AG08395 (cell line): Measurements from ENCODE around the gene MEF2D.

Source experiments
- DNase-seq: peaks from one replicate; pipeline ENCODE4 v3.0.0; 2012; ENCODE audit warnings: mixed read lengths, low spot score

The MEF2D gene

GRCh38 chr1:156524481-156524869 is 23.9 kb upstream of the MEF2D start:
- no peak for DNase-seq

GRCh38 chr1:156523801-156524480 is 23.4 kb upstream of the MEF2D start:
- DNase-seq, result no peak

GRCh38 chr1:156522443-156522970 is 21.9 kb upstream of the MEF2D start:
- DNase-seq, result no peak

GRCh38 chr1:156517748-156518147 is 17.2 kb upstream of the MEF2D start:
- no peak for DNase-seq

- no peak for DNase-seq
Measured at GRCh38 chr1:156516821-156517220, 16.2 kb upstream of the MEF2D start.

GRCh38 chr1:156515956-156516355 is 15.4 kb upstream of the MEF2D start:
- no peak for DNase-seq

GRCh38 chr1:156513185-156513584 is 12.6 kb upstream of the MEF2D start:
- no peak for DNase-seq

- no peak for DNase-seq
Measured at GRCh38 chr1:156511644-156512043, 11.1 kb upstream of the MEF2D start.

- DNase-seq, result peak; percentile 89
Measured at GRCh38 chr1:156510709-156511108, 10.1 kb upstream of the MEF2D start.

- DNase-seq, result no peak
Measured at GRCh38 chr1:156509424-156510034, 9.0 kb upstream of the MEF2D start.

- DNase-seq, result no peak
Measured at GRCh38 chr1:156508955-156509234, 8.3 kb upstream of the MEF2D start.

- peak; percentile 63 for DNase-seq
Measured at GRCh38 chr1:156508205-156508954, 7.8 kb upstream of the MEF2D start.

- no peak for DNase-seq
Measured at GRCh38 chr1:156506450-156506849, 5.9 kb upstream of the MEF2D start.

- DNase-seq, result no peak
Measured at GRCh38 chr1:156505679-156506298, 5.2 kb upstream of the MEF2D start.

- DNase-seq, result peak; percentile 93
Measured at GRCh38 chr1:156504821-156505678, 4.5 kb upstream of the MEF2D start.

GRCh38 chr1:156504438-156504813 is 3.9 kb upstream of the MEF2D start:
- no peak for DNase-seq

GRCh38 chr1:156503698-156504437 is 3.3 kb upstream of the MEF2D start:
- DNase-seq, result no peak

- peak; percentile 81 for DNase-seq
Measured at GRCh38 chr1:156502894-156503697, 2.5 kb upstream of the MEF2D start.

GRCh38 chr1:156502391-156502893 is 1.9 kb upstream of the MEF2D start:
- DNase-seq, result no peak
